Right atrium auricular region (tissue), 2 donors: ENCODE data around the gene TMEM271. TPM values are rescaled to one million over a fixed set of nuclear protein-coding genes. Genes with fewer than 3 reads are reported as not detected.

Experiments
- DNase-seq: peaks from one replicate; pipeline ENCODE4 v3.0.0-alpha.2; 2019; ENCODE audit warnings: low spot score
- H3K27ac ChIP-seq, 2 donors: fragments of 200-600 bp; sonication (generic); 1 replicate in 1 of 2; 2 replicates in 1 of 2; pipeline ENCODE4 v1.5.1; 2016 to 2019
- H3K27me3 ChIP-seq, 2 donors: fragments of 200-600 bp; sonication (generic); one replicate each; pipeline versions ENCODE4 v1.5.1 to v1.6.0; 2017 to 2019
- H3K36me3 ChIP-seq: fragments of 200-600 bp; sonication (generic); one replicate; pipeline ENCODE4 v1.5.1; 2016
- H3K4me1 ChIP-seq, 2 donors: fragments of 200-600 bp; sonication (generic); one replicate each; pipeline versions ENCODE4 v1.5.1 to v1.6.0; 2017 to 2019
- H3K4me3 ChIP-seq, 2 donors: fragments of 200-600 bp; sonication (generic); 1 replicate in 1 of 2; 2 replicates in 1 of 2; pipeline ENCODE4 v1.5.1; 2017 to 2019; ENCODE audit warnings: mild to moderate bottlenecking in 1 of 2, moderate library complexity in 1 of 2
- H3K9me3 ChIP-seq, 2 donors: fragments of 200-600 bp; sonication (generic); one replicate each; pipeline ENCODE4 v1.5.1; 2019
- CTCF ChIP-seq, 2 donors: fragments of 200-600 bp; sonication (generic); IDR thresholded peaks; one replicate each; pipeline ENCODE4 v1.5.1; 2019; ENCODE audit warnings: antibody characterized with exemption in 2 of 2
- total RNA-seq, 2 donors: library from RNA; depleted of rRNA; stranded (reverse); fragments of >200 nt; gene quantifications; one replicate each; pipeline ENCODE4 v1.1.0, GENCODE V29; 2016

TMEM271 gene
- total RNA-seq, 2 donors from 2014 or later, result not detected

GRCh38 chr4:577499-578450 is 1.7 kb upstream of the TMEM271 start:
- Histone ChIP-seq H3K27me3 (peaks cover 10 to 36% of the 10 kb centered on the region in 2 donors), H3K4me3 (peak overlapping the region in 1 of 2 donors; percentile 3), H3K9me3 (no peaks in the 10 kb centered on the region), H3K27ac (no peak overlapping the region), H3K4me1 (peaks cover 0 to 18% of the 10 kb centered on the region in 2 donors), H3K36me3 (no peaks in the 10 kb centered on the region)
- DNase-seq, result no peak
- TF ChIP-seq CTCF (IDR thresholded peaks at IDR 0.05), result no peak

GRCh38 chr4:576991-577498 is 950 bp upstream of the TMEM271 start:
- H3K27me3 ChIP-seq, result peaks cover 10 to 41% of the 10 kb centered on the region in 2 donors
- H3K36me3 ChIP-seq, result no peaks in the 10 kb centered on the region
- H3K27ac ChIP-seq, result no peak overlapping the region
- H3K4me3 ChIP-seq, result peak overlapping the region in 1 of 2 donors; percentile 3
- no peak for TF ChIP-seq CTCF (IDR thresholded peaks at IDR 0.05)
- DNase-seq, result no peak
- H3K4me1 ChIP-seq, result peaks cover 0 to 18% of the 10 kb centered on the region in 2 donors
- no peaks in the 10 kb centered on the region for H3K9me3 ChIP-seq

GRCh38 chr4:575281-576141 is 584 bp downstream of the TMEM271 start:
- Histone ChIP-seq H3K27ac (no peak overlapping the region), H3K27me3 (peaks cover 10 to 41% of the 10 kb centered on the region in 2 donors), H3K9me3 (no peaks in the 10 kb centered on the region), H3K36me3 (no peaks in the 10 kb centered on the region), H3K4me1 (peaks cover 0 to 18% of the 10 kb centered on the region in 2 donors), H3K4me3 (peak overlapping the region in 1 of 2 donors; percentile 15)
- no peak for TF ChIP-seq CTCF (IDR thresholded peaks at IDR 0.05)
- DNase-seq, result no peak

- no peak for TF ChIP-seq CTCF (IDR thresholded peaks at IDR 0.05)
- Histone ChIP-seq H3K36me3 (no peaks in the 10 kb centered on the region), H3K4me1 (peaks cover 0 to 18% of the 10 kb centered on the region in 2 donors), H3K4me3 (no peak overlapping the region), H3K27me3 (peaks cover 10 to 40% of the 10 kb centered on the region in 2 donors), H3K27ac (no peak overlapping the region), H3K9me3 (no peaks in the 10 kb centered on the region)
- DNase-seq, result no peak
Measured at GRCh38 chr4:574346-575161, 1.5 kb downstream of the TMEM271 start.
